Chondrocyte (in vitro differentiated cells): ENCODE data around the gene FAM120A. TPM values are rescaled to one million over a fixed set of nuclear protein-coding genes. Genes with fewer than 3 reads are reported as not detected.

Source experiments
- DNase-seq: peaks from one replicate; pipeline ENCODE4 v3.0.0; 2021; ENCODE audit warnings: mixed read lengths, low spot score
- H3K27ac Mint-ChIP-seq: one replicate; pipeline ENCODE4 v1.8.0; 2021; ENCODE audit warnings: mild to moderate bottlenecking, moderate library complexity, mixed read lengths; ENCODE audit not compliant: unreplicated experiment
- H3K27me3 Mint-ChIP-seq: 2 replicates; pipeline ENCODE4 v1.8.0; 2021; ENCODE audit warnings: low read depth, mixed read lengths
- H3K36me3 Mint-ChIP-seq: 2 replicates; pipeline ENCODE4 v1.8.0; 2021; ENCODE audit warnings: low read depth, mixed read lengths
- H3K4me1 Mint-ChIP-seq: 2 replicates; pipeline ENCODE4 v1.8.0; 2021; ENCODE audit warnings: low read depth, mild to moderate bottlenecking, mixed read lengths
- H3K4me3 Mint-ChIP-seq: one replicate; pipeline ENCODE4 v1.8.0; 2021; ENCODE audit warnings: mild to moderate bottlenecking, moderate library complexity, mixed read lengths; ENCODE audit not compliant: unreplicated experiment
- H3K9me3 Mint-ChIP-seq: 2 replicates; pipeline ENCODE4 v1.8.0; 2021; ENCODE audit warnings: low read depth, mixed read lengths
- total RNA-seq: library from RNA; stranded (reverse); gene quantifications from 3 replicates; pipeline ENCODE4 v1.2.1, GENCODE V29; 2021
- TF ChIP-seq, protein P1 (sequence below): fragments of 200-600 bp; sonication (generic); IDR thresholded peaks from 2 replicates; pipeline ENCODE4 v1.5.0; 2021; ENCODE audit warnings: antibody characterized with exemption, mild to moderate bottlenecking, moderate library complexity

Gene FAM120A
- total RNA-seq, 1 donor from 2014 or later: 89.9 TPM

DNA sequence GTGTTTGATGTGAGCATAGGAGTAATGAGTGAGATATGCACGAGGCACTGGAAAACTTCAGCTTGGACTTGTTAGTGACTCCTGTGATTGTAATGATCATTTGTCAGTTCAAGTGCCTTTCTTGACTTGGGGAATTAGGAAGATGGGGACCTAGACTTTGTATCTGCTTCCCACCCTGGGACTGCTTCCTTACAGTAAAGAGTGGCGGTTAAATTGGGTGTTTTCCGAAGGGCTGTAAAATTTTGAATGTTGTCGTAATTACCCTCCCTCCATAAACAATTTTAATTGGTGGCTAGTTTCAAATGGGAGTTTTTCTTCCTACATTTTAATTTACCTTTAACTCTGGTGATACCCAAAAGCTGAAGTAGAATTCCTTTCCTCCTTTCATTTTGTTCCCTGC lies 25.4 kb downstream of the FAM120A start:
- H3K27ac Mint-ChIP-seq: no peak overlapping the region
- H3K4me1 Mint-ChIP-seq: peaks cover 40% of the 10 kb centered on the region

DNA sequence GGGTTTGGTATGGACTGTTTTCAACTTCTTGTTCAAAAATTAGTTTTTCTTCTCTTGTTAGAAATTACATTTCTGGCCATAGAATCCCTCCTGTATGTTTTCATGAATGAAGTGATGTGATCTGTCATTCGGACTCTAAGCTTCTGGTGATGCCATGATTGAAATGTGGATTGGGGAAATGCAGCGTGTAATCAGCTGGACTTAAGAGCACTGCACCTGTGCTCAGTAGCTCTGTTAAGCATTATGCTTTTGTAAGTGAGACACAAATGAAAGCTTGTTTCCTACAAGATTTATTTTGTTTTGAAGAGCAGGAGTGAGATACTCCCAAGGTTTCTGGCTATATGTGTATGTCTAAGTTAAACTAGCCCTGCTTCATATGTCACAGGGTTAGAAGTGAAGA lies 25.9 kb downstream of the FAM120A start:
- Mint-ChIP-seq H3K9me3 (no peaks in the 10 kb centered on the region), H3K4me3 (no peak overlapping the region), H3K4me1 (peaks cover 37% of the 10 kb centered on the region), H3K27me3 (no peaks in the 10 kb centered on the region), H3K27ac (no peak overlapping the region), H3K36me3 (peaks cover 5% of the 10 kb centered on the region)
- DNase-seq: no peak
- TF ChIP-seq, protein P1, sequence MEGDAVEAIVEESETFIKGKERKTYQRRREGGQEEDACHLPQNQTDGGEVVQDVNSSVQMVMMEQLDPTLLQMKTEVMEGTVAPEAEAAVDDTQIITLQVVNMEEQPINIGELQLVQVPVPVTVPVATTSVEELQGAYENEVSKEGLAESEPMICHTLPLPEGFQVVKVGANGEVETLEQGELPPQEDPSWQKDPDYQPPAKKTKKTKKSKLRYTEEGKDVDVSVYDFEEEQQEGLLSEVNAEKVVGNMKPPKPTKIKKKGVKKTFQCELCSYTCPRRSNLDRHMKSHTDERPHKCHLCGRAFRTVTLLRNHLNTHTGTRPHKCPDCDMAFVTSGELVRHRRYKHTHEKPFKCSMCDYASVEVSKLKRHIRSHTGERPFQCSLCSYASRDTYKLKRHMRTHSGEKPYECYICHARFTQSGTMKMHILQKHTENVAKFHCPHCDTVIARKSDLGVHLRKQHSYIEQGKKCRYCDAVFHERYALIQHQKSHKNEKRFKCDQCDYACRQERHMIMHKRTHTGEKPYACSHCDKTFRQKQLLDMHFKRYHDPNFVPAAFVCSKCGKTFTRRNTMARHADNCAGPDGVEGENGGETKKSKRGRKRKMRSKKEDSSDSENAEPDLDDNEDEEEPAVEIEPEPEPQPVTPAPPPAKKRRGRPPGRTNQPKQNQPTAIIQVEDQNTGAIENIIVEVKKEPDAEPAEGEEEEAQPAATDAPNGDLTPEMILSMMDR: no peak

More for the DNA sequence above, 25.4 kb downstream of the FAM120A start:
- Mint-ChIP-seq H3K36me3 (peaks cover 6% of the 10 kb centered on the region), H3K27me3 (no peaks in the 10 kb centered on the region), H3K4me3 (no peak overlapping the region), H3K9me3 (no peaks in the 10 kb centered on the region)
- TF ChIP-seq, protein P1: no peak
- no peak for DNase-seq

DNA sequence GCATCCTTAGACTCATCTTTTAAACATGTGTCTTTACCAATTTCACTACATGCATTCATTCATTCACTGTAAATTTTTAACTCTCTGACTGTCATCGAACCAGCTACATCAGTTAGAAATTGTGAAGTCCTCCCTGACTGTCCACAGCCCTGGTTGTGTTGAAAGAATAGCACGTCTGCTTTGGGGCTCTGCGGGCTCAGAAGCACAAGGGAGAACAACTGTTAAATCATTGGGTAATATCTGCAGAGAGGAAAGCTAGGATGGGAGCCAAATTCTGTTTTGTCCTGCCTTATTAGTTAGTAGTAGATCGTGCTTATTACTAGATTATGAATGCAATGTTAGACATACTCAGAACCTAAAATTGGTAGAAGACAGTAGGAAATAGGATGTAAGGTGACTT lies 28.2 kb downstream of the FAM120A start:
- Mint-ChIP-seq H3K27me3 (no peaks in the 10 kb centered on the region), H3K36me3 (peaks cover 5% of the 10 kb centered on the region), H3K4me3 (no peak overlapping the region), H3K9me3 (no peaks in the 10 kb centered on the region), H3K27ac (no peak overlapping the region), H3K4me1 (peaks cover 40% of the 10 kb centered on the region)
- no peak for DNase-seq
- TF ChIP-seq, protein P1: no peak

DNA sequence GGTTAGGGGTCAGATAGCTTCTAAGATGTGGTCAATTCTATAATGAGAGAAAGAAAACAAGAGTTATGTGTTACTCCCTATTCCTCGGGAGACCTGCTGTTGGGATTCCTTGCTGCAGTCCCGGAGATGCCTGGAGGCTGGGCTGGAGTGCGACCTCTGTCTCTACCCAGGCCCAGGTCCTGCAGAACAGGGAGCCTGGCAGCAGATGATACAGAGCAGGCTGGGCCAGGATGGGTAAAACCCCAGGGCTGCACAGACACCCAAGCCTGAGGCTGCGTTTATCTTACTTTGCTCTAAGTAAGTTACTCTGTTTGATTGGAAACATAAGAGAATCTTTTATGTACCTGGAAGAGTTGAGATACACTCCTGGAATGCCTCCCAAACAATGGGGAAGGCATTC lies 28.8 kb downstream of the FAM120A start:
- Mint-ChIP-seq H3K4me3 (no peak overlapping the region), H3K36me3 (peaks cover 8% of the 10 kb centered on the region), H3K27me3 (no peaks in the 10 kb centered on the region), H3K4me1 (peaks cover 39% of the 10 kb centered on the region), H3K9me3 (no peaks in the 10 kb centered on the region), H3K27ac (no peak overlapping the region)
- DNase-seq: no peak
- TF ChIP-seq, protein P1: no peak

DNA sequence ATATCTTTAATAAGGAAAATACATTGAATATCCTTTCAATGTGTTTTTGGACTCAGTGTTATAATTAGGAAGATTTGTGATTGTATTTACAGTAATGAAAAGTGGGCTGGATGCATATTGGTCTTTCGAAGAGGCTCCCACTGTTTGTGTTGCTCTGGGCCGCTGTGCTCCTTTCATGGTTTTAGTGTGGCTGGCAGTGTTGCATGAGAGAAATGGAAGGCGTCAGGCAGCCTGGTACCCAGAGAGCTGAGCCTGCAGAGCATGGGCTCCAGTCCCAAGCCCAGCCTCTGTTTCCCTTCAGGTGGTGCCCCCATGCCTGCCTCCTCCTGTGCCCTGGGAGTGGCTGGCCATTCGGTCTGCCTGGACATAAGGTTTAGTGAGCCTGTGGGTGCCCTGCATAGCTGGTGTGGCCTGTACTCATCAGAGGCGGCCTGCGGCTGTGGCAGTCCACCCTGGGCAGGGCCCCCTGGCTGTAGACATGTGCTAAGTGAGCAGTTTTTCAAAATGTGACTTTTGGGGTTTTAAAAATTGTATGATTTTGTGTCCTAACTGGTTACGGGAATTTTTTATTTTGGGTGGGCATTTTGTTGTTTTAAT lies 29.3 kb downstream of the FAM120A start:
- peaks cover 10% of the 10 kb centered on the region for H3K36me3 Mint-ChIP-seq
- no peaks in the 10 kb centered on the region for H3K27me3 Mint-ChIP-seq
- no peak overlapping the region for H3K27ac Mint-ChIP-seq
- H3K9me3 Mint-ChIP-seq: no peaks in the 10 kb centered on the region
- H3K4me1 Mint-ChIP-seq: peaks cover 33% of the 10 kb centered on the region
- TF ChIP-seq, protein P1: peak; percentile 38
- DNase-seq: no peak
- no peak overlapping the region for H3K4me3 Mint-ChIP-seq
